Gastrocnemius medialis (tissue), 4 donors: ENCODE measurements around the gene CFAP47. TPM values are rescaled to one million over a fixed set of nuclear protein-coding genes. Genes with fewer than 3 reads are reported as not detected.
"Not testable (repeated sequence)": the region's sequence is repeated elsewhere in the genome, so short reads cannot be mapped to it uniquely, and the experiment has no call there.

ENCODE experiments used
- ATAC-seq, 2 donors: fragments of 150-250 bp; one replicate each; pipeline ENCODE4 v1.9.1; 2016
- DNase-seq, 2 donors: peaks; one replicate each; pipeline ENCODE4 v3.0.0-alpha.2; 2019
- H3K27ac ChIP-seq, 4 donors: fragments of 200-600 bp; sonication (generic); 1 replicate in 1 of 4; 2 replicates in 3 of 4; pipeline ENCODE4 v1.5.1; 2016 to 2018; ENCODE audit warnings: mild to moderate bottlenecking in 2 of 4, moderate library complexity in 1 of 4
- H3K27me3 ChIP-seq, 3 donors: fragments of 200-600 bp; sonication (generic) in 2 of 3; 1 replicate in 1 of 3; 2 replicates in 2 of 3; pipeline versions ENCODE4 v1.5.1 to v1.6.0; 2016 to 2019; ENCODE audit warnings: mild to moderate bottlenecking in 1 of 3, moderate library complexity in 1 of 3
- H3K36me3 ChIP-seq, 2 donors: fragments of 200-600 bp; sonication (generic) in 1 of 2; one replicate each; pipeline ENCODE4 v1.5.1; 2017 to 2018
- H3K4me1 ChIP-seq, 2 donors: fragments of 200-600 bp; sonication (generic) in 1 of 2; one replicate each; pipeline ENCODE4 v1.5.1; 2016 to 2017; ENCODE audit warnings: mild to moderate bottlenecking in 2 of 2
- H3K4me3 ChIP-seq, 4 donors: fragments of 200-600 bp; sonication (generic) in 3 of 4; 1 replicate in 1 of 4; 2 replicates in 3 of 4; pipeline ENCODE4 v1.5.1; 2016 to 2019; ENCODE audit warnings: mild to moderate bottlenecking in 2 of 4
- H3K9me3 ChIP-seq, 3 donors: fragments of 200-600 bp; sonication (generic) in 2 of 3; 1 replicate in 1 of 3; 2 replicates in 2 of 3; pipeline ENCODE4 v1.5.1; 2016 to 2019
- POLR2A ChIP-seq, 2 donors: fragments of 450-650 bp; IDR thresholded peaks; one replicate each; pipeline ENCODE4 v1.6.1; 2017; ENCODE audit warnings: antibody characterized with exemption in 2 of 2, mild to moderate bottlenecking in 2 of 2, moderate library complexity in 2 of 2
- in situ Hi-C, 4 donors: fragments of 200-750 bp; cut with MboI; loops; one replicate each; pipeline versions ENCODE4 v1.15.0 to v1.8.0; 2017; ENCODE audit warnings: low sequenced_read_pairs in 4 of 4
- intact Hi-C: fragments of 100-400 bp; cut with DNase I; formaldehyde crosslinking; loops from one replicate; pipeline ENCODE4 v1.15.1; 2023; ENCODE audit warnings: low total_unique reads
- total RNA-seq, 4 donors: library from RNA; depleted of rRNA; stranded (reverse); fragments of >200 nt; gene quantifications; one replicate each; pipeline versions ENCODE4 v1.1.0 to v1.2.3, GENCODE V29; 2016
- TF ChIP-seq, protein P1 (sequence below), 5 experiments: fragments of 450-650 bp in 3 of 5; fragments of 200-600 bp in 2 of 5; sonication (generic) in 2 of 5; IDR thresholded peaks in 4 of 5; conservative IDR thresholded peaks in 1 of 5; 1 replicate in 4 of 5; 2 replicates in 1 of 5; pipeline ENCODE4 v1.5.1; 2016 to 2019; ENCODE audit warnings: antibody characterized with exemption in 5 of 5, mild to moderate bottlenecking in 3 of 5, moderate library complexity in 3 of 5

Gene CFAP47
- total RNA-seq, 4 donors from 2014 or later, result not detected

DNA sequence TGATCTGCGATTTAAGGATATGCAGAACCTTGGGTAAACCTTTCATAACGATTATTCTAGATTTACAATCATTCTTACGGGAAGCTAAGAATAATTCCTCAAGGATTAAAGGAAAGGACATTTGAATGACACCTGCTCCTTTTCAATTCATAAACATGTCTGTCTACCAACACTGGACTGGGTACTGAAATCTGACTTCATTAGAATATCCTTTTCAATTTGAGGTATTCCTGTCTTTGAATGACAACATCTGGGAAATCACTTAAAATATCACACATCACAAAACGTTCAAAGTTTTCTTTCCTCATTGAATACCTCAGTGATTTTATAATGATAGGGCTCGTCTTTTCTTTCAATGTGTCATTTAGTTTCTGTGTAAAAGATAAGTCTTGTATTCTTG, 87.7 kb downstream of the CFAP47 start:
- in situ Hi-C loops, result no loop called here
- no peaks in the 10 kb centered on the region for H3K36me3 ChIP-seq
- no peak for TF ChIP-seq POLR2A (IDR thresholded peaks at IDR 0.05)
- TF ChIP-seq, protein P1, sequence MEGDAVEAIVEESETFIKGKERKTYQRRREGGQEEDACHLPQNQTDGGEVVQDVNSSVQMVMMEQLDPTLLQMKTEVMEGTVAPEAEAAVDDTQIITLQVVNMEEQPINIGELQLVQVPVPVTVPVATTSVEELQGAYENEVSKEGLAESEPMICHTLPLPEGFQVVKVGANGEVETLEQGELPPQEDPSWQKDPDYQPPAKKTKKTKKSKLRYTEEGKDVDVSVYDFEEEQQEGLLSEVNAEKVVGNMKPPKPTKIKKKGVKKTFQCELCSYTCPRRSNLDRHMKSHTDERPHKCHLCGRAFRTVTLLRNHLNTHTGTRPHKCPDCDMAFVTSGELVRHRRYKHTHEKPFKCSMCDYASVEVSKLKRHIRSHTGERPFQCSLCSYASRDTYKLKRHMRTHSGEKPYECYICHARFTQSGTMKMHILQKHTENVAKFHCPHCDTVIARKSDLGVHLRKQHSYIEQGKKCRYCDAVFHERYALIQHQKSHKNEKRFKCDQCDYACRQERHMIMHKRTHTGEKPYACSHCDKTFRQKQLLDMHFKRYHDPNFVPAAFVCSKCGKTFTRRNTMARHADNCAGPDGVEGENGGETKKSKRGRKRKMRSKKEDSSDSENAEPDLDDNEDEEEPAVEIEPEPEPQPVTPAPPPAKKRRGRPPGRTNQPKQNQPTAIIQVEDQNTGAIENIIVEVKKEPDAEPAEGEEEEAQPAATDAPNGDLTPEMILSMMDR (IDR thresholded peaks at IDR 0.05 in 4 of 5, conservative IDR thresholded peaks at IDR 0.05 in 1 of 5), result no peak
- H3K9me3 ChIP-seq, result no peaks in the 10 kb centered on the region
- no peak overlapping the region for H3K27ac ChIP-seq
- H3K4me1 ChIP-seq, result no peaks in the 10 kb centered on the region
- DNase-seq (no peak), ATAC-seq (no peak)
- H3K4me3 ChIP-seq, result no peak overlapping the region
- intact Hi-C loops, result no loop called here
- H3K27me3 ChIP-seq, result no peaks in the 10 kb centered on the region

- Histone ChIP-seq H3K36me3 (no peaks in the 10 kb centered on the region), H3K4me1 (no peaks in the 10 kb centered on the region), H3K9me3 (no peaks in the 10 kb centered on the region), H3K27me3 (no peaks in the 10 kb centered on the region), H3K27ac (no peak overlapping the region), H3K4me3 (no peak overlapping the region)
- ATAC-seq (no peak), DNase-seq (no peak)
- intact Hi-C loops (no loop called here), in situ Hi-C loops (no loop called here)
- TF ChIP-seq POLR2A (IDR thresholded peaks at IDR 0.05), result no peak
- TF ChIP-seq, protein P1 (IDR thresholded peaks at IDR 0.05 in 4 of 5, conservative IDR thresholded peaks at IDR 0.05 in 1 of 5), result no peak
These were observed 99.6 kb downstream of the CFAP47 start for GRCh38 chrX:36019125-36019524.

DNA sequence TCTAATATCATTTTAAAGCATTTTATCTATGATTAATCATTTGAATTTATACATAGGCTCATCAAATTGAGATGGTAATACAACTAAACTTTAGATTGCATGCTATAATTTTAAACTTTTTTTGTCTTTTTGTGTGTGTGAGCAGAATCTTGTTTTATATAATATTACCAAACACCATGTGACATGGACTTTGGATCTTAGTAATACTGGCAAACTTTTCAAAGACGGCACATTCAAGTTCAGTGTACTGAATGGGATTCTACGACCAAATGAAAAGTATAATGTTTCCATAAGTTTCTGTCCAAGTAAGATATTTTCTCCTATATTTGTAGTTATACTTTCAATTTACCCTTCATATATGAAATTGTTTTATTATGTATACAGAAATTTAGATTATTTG, 116.0 kb downstream of the CFAP47 start:
- Histone ChIP-seq H3K27ac (no peak overlapping the region), H3K4me3 (no peak overlapping the region), H3K36me3 (no peaks in the 10 kb centered on the region), H3K9me3 (no peaks in the 10 kb centered on the region), H3K4me1 (no peaks in the 10 kb centered on the region), H3K27me3 (no peaks in the 10 kb centered on the region)
- DNase-seq (no peak), ATAC-seq (no peak)
- no peak for TF ChIP-seq POLR2A (IDR thresholded peaks at IDR 0.05)
- TF ChIP-seq, protein P1 (IDR thresholded peaks at IDR 0.05 in 4 of 5, conservative IDR thresholded peaks at IDR 0.05 in 1 of 5), result no peak
- in situ Hi-C loops, result no loop called here
- intact Hi-C loops, result no loop called here

DNA sequence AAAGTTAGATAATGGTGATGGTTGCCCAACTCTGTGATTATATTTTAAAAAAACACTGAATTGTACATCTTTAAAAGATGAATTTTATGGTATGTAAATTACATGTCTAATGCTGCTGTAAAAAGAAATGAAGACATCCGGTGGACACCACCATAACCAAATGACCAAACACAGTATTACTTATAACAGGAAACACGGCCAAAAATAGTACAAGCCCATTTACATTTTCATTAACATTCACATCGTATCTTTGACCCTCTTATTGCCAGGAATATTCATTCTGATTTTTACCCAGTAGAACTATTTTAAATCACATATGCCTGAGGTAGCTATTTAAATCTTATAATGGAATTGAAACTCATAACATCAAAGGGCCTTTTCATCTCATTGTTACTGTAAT, 143.2 kb downstream of the CFAP47 start:
- Histone ChIP-seq H3K27ac (no peak overlapping the region), H3K27me3 (no peaks in the 10 kb centered on the region), H3K36me3 (no peaks in the 10 kb centered on the region), H3K4me1 (no peaks in the 10 kb centered on the region), H3K4me3 (no peak overlapping the region), H3K9me3 (no peaks in the 10 kb centered on the region)
- no peak for TF ChIP-seq POLR2A (IDR thresholded peaks at IDR 0.05)
- TF ChIP-seq, protein P1 (IDR thresholded peaks at IDR 0.05 in 4 of 5, conservative IDR thresholded peaks at IDR 0.05 in 1 of 5), result no peak
- ATAC-seq (no peak), DNase-seq (no peak)
- intact Hi-C loops (no loop called here), in situ Hi-C loops (loop anchor here in 1 of 4 donors (5.0 kb wide), 1 partner anchor 50 kb away; no protein-coding TSS in a partner anchor)

- in situ Hi-C loops, result no loop called here
- Histone ChIP-seq H3K27me3 (no peaks in the 10 kb centered on the region), H3K36me3 (no peaks in the 10 kb centered on the region), H3K27ac (no peak overlapping the region), H3K4me1 (no peaks in the 10 kb centered on the region), H3K4me3 (no peak overlapping the region), H3K9me3 (no peaks in the 10 kb centered on the region)
- ATAC-seq, result no peak
- no peak for DNase-seq
- TF ChIP-seq, protein P1 (IDR thresholded peaks at IDR 0.05 in 4 of 5, conservative IDR thresholded peaks at IDR 0.05 in 1 of 5), result no peak
- TF ChIP-seq POLR2A (IDR thresholded peaks at IDR 0.05), result no peak
- intact Hi-C loops, result no loop called here
These were observed 151.5 kb downstream of the CFAP47 start for GRCh38 chrX:36071061-36071460.

DNA sequence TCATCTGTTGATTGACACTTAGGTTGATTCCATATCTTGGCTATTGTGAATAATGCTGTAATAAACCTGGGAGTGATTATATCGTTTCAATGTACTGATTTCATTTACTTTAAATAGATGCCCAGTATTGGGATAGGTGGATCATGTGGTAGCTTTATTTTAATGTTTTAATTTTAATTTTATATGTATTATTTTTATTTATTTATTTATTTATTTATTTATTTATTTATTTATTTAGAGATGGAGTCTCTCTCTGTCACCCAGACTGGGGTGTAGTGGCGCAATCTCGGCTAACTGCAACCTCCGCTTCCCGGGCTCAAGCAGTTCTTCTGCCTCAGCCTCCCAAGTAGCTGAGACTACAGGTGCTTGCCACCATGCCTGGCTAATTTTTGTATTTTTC, 155.5 kb downstream of the CFAP47 start:
- in situ Hi-C loops, ATAC-seq, H3K27ac ChIP-seq, intact Hi-C loops, H3K36me3 ChIP-seq, DNase-seq, H3K4me3 ChIP-seq, H3K4me1 ChIP-seq, H3K27me3 ChIP-seq, H3K9me3 ChIP-seq: not testable (repeated sequence)
